Ishikawa (cell line): ENCODE measurements around the gene B3GALT4.

Experiments
- CEBPB ChIP-seq: IDR thresholded peaks from 2 replicates; pipeline ENCODE4 v1.6.1; 2012
- CREB1 ChIP-seq: IDR thresholded peaks from 2 replicates; pipeline ENCODE4 v1.6.1; 2012; ENCODE audit warnings: low read depth
- EGR1 ChIP-seq: IDR thresholded peaks from 2 replicates; pipeline ENCODE4 v1.6.1; 2012
- EP300 ChIP-seq: IDR thresholded peaks from 2 replicates; pipeline ENCODE4 v1.6.1; 2012; ENCODE audit warnings: borderline replicate concordance
- RAD21 ChIP-seq: IDR thresholded peaks from 2 replicates; pipeline ENCODE4 v1.6.1; 2012; ENCODE audit warnings: low read depth
- TCF12 ChIP-seq: IDR thresholded peaks from 2 replicates; pipeline ENCODE4 v1.6.1; 2012; ENCODE audit warnings: low read depth
- TEAD4 ChIP-seq: IDR thresholded peaks from 2 replicates; pipeline ENCODE4 v1.6.1; 2012
- YY1 ChIP-seq: IDR thresholded peaks from 2 replicates; pipeline ENCODE4 v1.6.1; 2012; ENCODE audit warnings: low read depth
- TF ChIP-seq, protein P1 (sequence below): IDR thresholded peaks from 2 replicates; pipeline ENCODE4 v1.6.1; 2012

DNA sequence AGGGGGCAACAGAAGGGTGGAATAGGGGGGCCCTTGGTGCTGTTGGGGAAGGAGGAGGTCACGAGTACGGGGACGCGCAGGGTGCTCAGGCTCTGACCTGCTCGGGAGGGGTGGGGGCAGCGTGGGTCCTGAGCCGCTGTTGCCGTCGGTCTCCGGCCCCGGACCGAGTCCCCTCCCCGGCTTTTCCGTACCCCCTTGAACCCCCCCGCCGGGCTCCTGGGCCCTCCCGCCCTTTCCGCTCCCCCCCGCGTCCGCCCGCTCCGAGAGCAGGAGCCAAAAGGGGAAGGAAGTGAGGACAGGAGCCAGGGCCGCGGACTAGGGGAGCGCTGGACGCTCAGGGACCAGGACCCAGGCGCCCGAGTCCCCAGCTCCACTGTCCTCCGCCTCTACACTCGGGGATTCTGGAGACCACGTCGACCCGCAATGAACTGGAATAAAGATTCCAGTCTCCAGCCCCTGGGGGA lies 21.9 kb downstream of the B3GALT4 start, which contains the start of gene RGL2:
- TF ChIP-seq, protein P1, sequence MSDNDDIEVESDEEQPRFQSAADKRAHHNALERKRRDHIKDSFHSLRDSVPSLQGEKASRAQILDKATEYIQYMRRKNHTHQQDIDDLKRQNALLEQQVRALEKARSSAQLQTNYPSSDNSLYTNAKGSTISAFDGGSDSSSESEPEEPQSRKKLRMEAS: no peak
- TF ChIP-seq EGR1 (no peak), TCF12 (no peak), TEAD4 (no peak), EP300 (no peak), YY1 (no peak), CEBPB (no peak), RAD21 (no peak), CREB1 (no peak)
